IMR-90 (cell line): ENCODE measurements around the gene HDDC2. TPM values are rescaled to one million over a fixed set of nuclear protein-coding genes. Genes with fewer than 3 reads are reported as not detected.
A peak's percentile ranks its signal among the peaks of the same experiment; 100 is the strongest.

ENCODE experiments used
- ATAC-seq: fragments of 200-7000 bp; cut with Tn5 transposase; 2 replicates; pipeline ENCODE4 v1.9.1; 2020; ENCODE audit warnings: low read depth, mild to moderate bottlenecking, moderate library complexity
- BruUV-seq: library from RNA; stranded (reverse); fragments of 400-500 nt; replicated peaks from 2 replicates; lab custom pipeline; 2021; lab: Mats Ljungman, UMichigan
- CTCF ChIA-PET: fragments of 300-600 bp; formaldehyde crosslinking; extraction: SDS; loops from one replicate; lab custom pipeline; 2021; ENCODE audit warnings: antibody characterized with exemption; lab: Yijun Ruan, JAX
- POLR2A ChIA-PET: fragments of 300-600 bp; sonication (Branson Sonifier 250); formaldehyde crosslinking; loops from one replicate; lab custom pipeline; 2022; ENCODE audit warnings: antibody characterized with exemption; ENCODE audit not compliant: unreplicated experiment; lab: Charles Lee
- DNase-seq: peaks from one replicate; pipeline ENCODE4 v3.0.0; 2013
- H2AFZ ChIP-seq: replicated peaks from 2 replicates; pipeline ENCODE3; 2013; ENCODE audit warnings: low read length, mild to moderate bottlenecking; ENCODE audit not compliant: poor library complexity
- H2AK5ac ChIP-seq: 2 replicates; pipeline ENCODE4 v1.6.1; 2013; ENCODE audit warnings: low read depth, low read length, inconsistent platforms
- H2AK9ac ChIP-seq: replicated peaks from 2 replicates; pipeline ENCODE3; 2013; ENCODE audit warnings: mild to moderate bottlenecking, low read depth, low read length, moderate library complexity; ENCODE audit not compliant: poor library complexity
- H2BK120ac ChIP-seq: 2 replicates; pipeline ENCODE4 v1.6.1; 2013; ENCODE audit warnings: low read depth, low read length, inconsistent platforms
- H2BK15ac ChIP-seq: 3 replicates; pipeline ENCODE4 v1.6.1; 2013; ENCODE audit warnings: low read depth, low read length, inconsistent platforms
- H2BK20ac ChIP-seq: 2 replicates; pipeline ENCODE4 v1.6.1; 2013; ENCODE audit warnings: low read depth, mild to moderate bottlenecking, inconsistent platforms, low read length, moderate library complexity
- H2BK5ac ChIP-seq: 2 replicates; pipeline ENCODE4 v1.6.1; 2013; ENCODE audit warnings: mild to moderate bottlenecking, low read depth, low read length, inconsistent platforms; ENCODE audit not compliant: poor library complexity, severe bottlenecking
- H3K14ac ChIP-seq: replicated peaks from 2 replicates; pipeline ENCODE4 v1.6.1; 2013; ENCODE audit warnings: low read depth, low read length, inconsistent platforms
- H3K18ac ChIP-seq: 2 replicates; pipeline ENCODE4 v1.6.1; 2013; ENCODE audit warnings: low read depth, low read length, control low read depth
- H3K23ac ChIP-seq: 2 replicates; pipeline ENCODE4 v1.6.1; 2013; ENCODE audit warnings: low read depth, low read length, inconsistent platforms
- H3K27ac ChIP-seq: 2 replicates; pipeline ENCODE4 v1.5.1; 2013; ENCODE audit warnings: mild to moderate bottlenecking, control low read depth, low read length; ENCODE audit not compliant: insufficient read depth
- H3K27me3 ChIP-seq: 2 replicates; pipeline ENCODE4 v1.6.1; 2013; ENCODE audit warnings: low read length; ENCODE audit not compliant: control insufficient read depth, insufficient read depth
- H3K36me3 ChIP-seq: 2 replicates; pipeline ENCODE4 v1.6.1; 2013; ENCODE audit warnings: low read length, mixed read lengths; ENCODE audit not compliant: control insufficient read depth, insufficient read depth
- H3K4ac ChIP-seq: 2 replicates; pipeline ENCODE4 v1.6.1; 2013; ENCODE audit warnings: low read depth, low read length, inconsistent platforms
- H3K4me1 ChIP-seq: 2 replicates; pipeline ENCODE4 v1.6.1; 2013; ENCODE audit warnings: low read length, mixed read lengths; ENCODE audit not compliant: control insufficient read depth, insufficient read depth
- H3K4me2 ChIP-seq: 2 replicates; pipeline ENCODE4 v1.6.1; 2013; ENCODE audit warnings: low read depth, mild to moderate bottlenecking, control low read depth, low read length, moderate library complexity
- H3K4me3 ChIP-seq: 2 replicates; pipeline ENCODE4 v1.5.1; 2013; ENCODE audit warnings: low read depth, mild to moderate bottlenecking, control low read depth, low read length, moderate library complexity; ENCODE audit not compliant: insufficient read depth
- H3K56ac ChIP-seq: 2 replicates; pipeline ENCODE4 v1.6.1; 2013; ENCODE audit warnings: low read length, inconsistent platforms; ENCODE audit not compliant: insufficient read depth; ENCODE audit errors: extremely low read depth
- H3K79me1 ChIP-seq, 2 experiments: 2 replicates each; pipeline ENCODE4 v1.6.1; 2013; ENCODE audit warnings: low read length in 2 of 2, inconsistent platforms in 1 of 2, low read depth in 1 of 2
- H3K9ac ChIP-seq: 2 replicates; pipeline ENCODE4 v1.6.1; 2013; ENCODE audit warnings: low read depth, low read length, control low read depth
- H3K9me1 ChIP-seq: 2 replicates; pipeline ENCODE4 v1.6.1; 2013; ENCODE audit warnings: low read length, inconsistent platforms; ENCODE audit not compliant: insufficient read depth
- H3K9me3 ChIP-seq: 2 replicates; pipeline ENCODE4 v1.6.1; 2013; ENCODE audit warnings: low read length; ENCODE audit not compliant: control insufficient read depth, insufficient read depth
- H4K20me1 ChIP-seq: 2 replicates; pipeline ENCODE4 v1.6.1; 2013; ENCODE audit warnings: low read length, inconsistent platforms; ENCODE audit not compliant: insufficient read depth
- H4K5ac ChIP-seq: 2 replicates; pipeline ENCODE4 v1.6.1; 2013; ENCODE audit warnings: mild to moderate bottlenecking, low read depth, low read length, control low read depth
- H4K8ac ChIP-seq, 2 experiments: 2 replicates each; pipeline ENCODE4 v1.6.1; 2013; ENCODE audit warnings: low read depth in 2 of 2, low read length in 2 of 2, control low read depth in 1 of 2, inconsistent platforms in 1 of 2
- H4K91ac ChIP-seq: 2 replicates; pipeline ENCODE4 v1.6.1; 2013; ENCODE audit warnings: low read depth, low read length, inconsistent platforms; ENCODE audit not compliant: insufficient read depth
- BHLHE40 ChIP-seq: fragments of 150-350 bp; IDR thresholded peaks from 2 replicates; pipeline ENCODE4 v1.6.1; 2016; ENCODE audit warnings: mild to moderate bottlenecking, low read depth, low read length
- MXI1 ChIP-seq: IDR thresholded peaks from 2 replicates; pipeline ENCODE4 v1.6.1; 2012; ENCODE audit warnings: low read depth, mild to moderate bottlenecking, low read length, moderate library complexity, borderline replicate concordance
- RFX5 ChIP-seq: IDR thresholded peaks from 2 replicates; pipeline ENCODE4 v1.8.0; 2012; ENCODE audit warnings: low read depth, mild to moderate bottlenecking, low read length, moderate library complexity
- WGBS, 2 experiments: methylation state at CpG; one replicate each; pipeline versions ENCODE4 v1.1.5 to v1.1.7; 2013; ENCODE audit warnings: missing lambda C conversion rate in 2 of 2; ENCODE audit not compliant: insufficient read length in 1 of 2; ENCODE audit errors: extremely low coverage in 2 of 2; 5-methylcytosine and 5-hydroxymethylcytosine counted together
- dilution Hi-C: fragments of 300-500 bp; cut with HindIII; formaldehyde crosslinking; loops from one replicate; pipeline ENCODE4 v1.14.3; 2018; ENCODE audit warnings: low sequenced_read_pairs; ENCODE audit not compliant: unreplicated experiment
- in situ Hi-C: fragments of 300-500 bp; cut with MboI; formaldehyde crosslinking; loops from 3 replicates; pipeline ENCODE4 v1.14.3; 2019; ENCODE audit warnings: low sequenced_read_pairs, inconsistent platforms, mixed read lengths
- intact Hi-C: fragments of 100-400 bp; cut with micrococcal nuclease; formaldehyde crosslinking; loops from 2 replicates; pipeline ENCODE4 v1.10.0; 2022
- polyA plus RNA-seq, 3 experiments: library from polyadenylated mRNA; depleted of rRNA; stranded (reverse); fragments of >200 nt; gene quantifications; 2 replicates each; pipeline ENCODE4 v1.2.3, GENCODE V29; 2012; ENCODE audit warnings: low replicate concordance in 1 of 3
- total RNA-seq: library from RNA; depleted of rRNA; stranded (reverse); fragments of >200 nt; gene quantifications from 2 replicates; pipeline ENCODE4 v1.2.3, GENCODE V29; 2012

Gene HDDC2
- total and polyA plus RNA-seq, 2 of the 4 experiments (the other 2 are of a cell fraction) = 40.9 to 68.6 TPM

DNA sequence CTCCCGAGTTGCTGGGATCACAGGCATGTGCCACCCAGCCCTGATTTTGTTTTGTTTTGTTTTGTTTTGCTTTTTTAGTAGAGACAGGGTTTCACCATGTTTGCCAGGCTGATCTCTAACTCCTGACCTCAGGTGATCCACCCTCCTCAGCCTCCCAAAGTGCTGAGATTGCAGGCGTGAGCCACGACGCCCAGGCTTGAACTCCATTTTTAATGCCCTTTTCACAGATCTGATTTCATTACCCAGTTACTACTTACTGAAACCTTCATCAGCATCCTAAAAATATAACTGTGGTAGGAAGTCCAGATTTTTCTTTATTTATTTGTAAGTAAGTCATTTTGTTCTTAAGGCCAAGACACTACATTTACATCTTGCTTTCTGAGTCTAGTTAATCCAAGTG lies 64.0 kb downstream of the HDDC2 start:
- H3K14ac ChIP-seq = no peak overlapping the region
- in situ Hi-C loops = no loop called here
- H2BK20ac ChIP-seq = no peak overlapping the region
- no peak overlapping the region for H3K56ac ChIP-seq
- H2AFZ ChIP-seq = no peak overlapping the region
- H3K4me1 ChIP-seq = peaks cover 11% of the 10 kb centered on the region
- no CpG with 5 or more reads among the region's 4 CpGs for WGBS, 2 experiments
- H4K20me1 ChIP-seq = no peaks in the 10 kb centered on the region
- dilution Hi-C loops = no loop called here
- no TSS peak for BruUV-seq
- H3K4me3 ChIP-seq = no peak overlapping the region
- no peaks in the 10 kb centered on the region for H3K27me3 ChIP-seq
- H3K9me3 ChIP-seq = peaks cover under 1% of the 10 kb centered on the region; the same call in 1 of the 2 replicates
- CTCF ChIA-PET = no interaction called here
- H3K27ac ChIP-seq = no peak overlapping the region
- intact Hi-C loops = no loop called here
- no peak overlapping the region for H2AK9ac ChIP-seq
- no peaks in the 10 kb centered on the region for H3K36me3 ChIP-seq
- H2BK15ac ChIP-seq = no peak overlapping the region
- no peak overlapping the region for H3K4me2 ChIP-seq
- H3K79me1 ChIP-seq = no peaks in the 10 kb centered on the region
- H4K5ac ChIP-seq = peak overlapping the region; percentile 78; the same call in 1 of the 2 replicates
- H3K9me1 ChIP-seq = no peaks in the 10 kb centered on the region; the same call in 1 of the 2 replicates
- no peak overlapping the region for H3K9ac ChIP-seq
- H2BK120ac ChIP-seq = no peak overlapping the region
- no peak for TF ChIP-seq BHLHE40
- no peak for TF ChIP-seq RFX5
- no peak for TF ChIP-seq MXI1
- H4K91ac ChIP-seq = no peak overlapping the region
- H2AK5ac ChIP-seq = no peak overlapping the region
- H4K8ac ChIP-seq = no peak overlapping the region
- H3K18ac ChIP-seq = peak overlapping the region; percentile 74; the same call in 1 of the 2 replicates
- no peak overlapping the region for H2BK5ac ChIP-seq
- H3K4ac ChIP-seq = no peak overlapping the region
- ATAC-seq (no peak), DNase-seq (no peak)
- POLR2A ChIA-PET = no interaction called here
- H3K23ac ChIP-seq = no peak overlapping the region
